Measurements from ENCODE around the gene ZBTB25. TPM values are rescaled to one million over a fixed set of nuclear protein-coding genes. Genes with fewer than 3 reads are reported as not detected.

The ZBTB25 gene
- total RNA-seq, 1 experiment from 2014 or later: 7.0 TPM

- DNase-seq (ENCODE audit: low read depth): no peak
Observed at GRCh38 chr14:64478634-64479250, 24.9 kb downstream of the ZBTB25 start.

GRCh38 chr14:64476438-64476837, 27.2 kb downstream of the ZBTB25 start:
- DNase-seq (ENCODE audit: low read depth): no peak

- DNase-seq (ENCODE audit: low read depth): no peak
Observed at GRCh38 chr14:64475585-64476273, 27.9 kb downstream of the ZBTB25 start.

GRCh38 chr14:64474698-64475097, 28.9 kb downstream of the ZBTB25 start:
- DNase-seq (ENCODE audit: low read depth): no peak

GRCh38 chr14:64474041-64474440, 29.6 kb downstream of the ZBTB25 start:
- no peak for DNase-seq (ENCODE audit: low read depth)

- no peak for DNase-seq (ENCODE audit: low read depth)
Observed at GRCh38 chr14:64468451-64468850, 35.2 kb downstream of the ZBTB25 start.

GRCh38 chr14:64467566-64467965, 36.1 kb downstream of the ZBTB25 start:
- DNase-seq (ENCODE audit: low read depth): no peak

GRCh38 chr14:64467101-64467500, 36.5 kb downstream of the ZBTB25 start:
- no peak for DNase-seq (ENCODE audit: low read depth)

GRCh38 chr14:64465831-64466554, 37.6 kb downstream of the ZBTB25 start:
- peak; percentile 39 for DNase-seq (ENCODE audit: low read depth)

- peak; percentile 3 for DNase-seq (ENCODE audit: low read depth)
Observed at GRCh38 chr14:64465191-64465822, 38.3 kb downstream of the ZBTB25 start, which contains the start of gene AKAP5. Gene AKAP5, plus strand, starts transcription at chr14:64465499. Its CDS starts 2,896 bp downstream, at chr14:64468395.

GRCh38 chr14:64464651-64465050, 39.0 kb downstream of the ZBTB25 start:
- no peak for DNase-seq (ENCODE audit: low read depth)

- DNase-seq (ENCODE audit: low read depth): no peak
Observed at GRCh38 chr14:64463873-64464272, 39.8 kb downstream of the ZBTB25 start.

GRCh38 chr14:64463195-64463594, 40.4 kb downstream of the ZBTB25 start:
- DNase-seq (ENCODE audit: low read depth): no peak

GRCh38 chr14:64461221-64461620, 42.4 kb downstream of the ZBTB25 start:
- no peak for DNase-seq (ENCODE audit: low read depth)

GRCh38 chr14:64459405-64460136, 44.1 kb downstream of the ZBTB25 start:
- no peak for DNase-seq (ENCODE audit: low read depth)

- no peak for DNase-seq (ENCODE audit: low read depth)
Observed at GRCh38 chr14:64454671-64455070, 49.0 kb downstream of the ZBTB25 start.

- DNase-seq (ENCODE audit: low read depth): no peak
Observed at GRCh38 chr14:64450255-64450654, 53.4 kb downstream of the ZBTB25 start.

GRCh38 chr14:64447876-64448670, 55.6 kb downstream of the ZBTB25 start:
- no peak for DNase-seq (ENCODE audit: low read depth)

- DNase-seq (ENCODE audit: low read depth): peak; percentile 83
Observed at GRCh38 chr14:64444984-64445845, 58.4 kb downstream of the ZBTB25 start.

GRCh38 chr14:64444140-64444539, 59.5 kb downstream of the ZBTB25 start:
- no peak for DNase-seq (ENCODE audit: low read depth)
